Astrocyte (in vitro differentiated cells and primary cell): ENCODE results near the gene CALB2.

ENCODE experiments used
- EZH2 ChIP-seq: IDR thresholded peaks from 2 replicates; pipeline ENCODE4 v1.6.1; 2012; ENCODE audit warnings: mild to moderate bottlenecking, low read length, inconsistent platforms; ENCODE audit not compliant: insufficient read depth
- TF ChIP-seq, protein P1 (sequence below): IDR thresholded peaks from 2 replicates; pipeline ENCODE4 v1.5.1; 2011; ENCODE audit warnings: low read depth, mild to moderate bottlenecking, inconsistent platforms, low read length, moderate library complexity; ENCODE audit not compliant: insufficient read depth

DNA sequence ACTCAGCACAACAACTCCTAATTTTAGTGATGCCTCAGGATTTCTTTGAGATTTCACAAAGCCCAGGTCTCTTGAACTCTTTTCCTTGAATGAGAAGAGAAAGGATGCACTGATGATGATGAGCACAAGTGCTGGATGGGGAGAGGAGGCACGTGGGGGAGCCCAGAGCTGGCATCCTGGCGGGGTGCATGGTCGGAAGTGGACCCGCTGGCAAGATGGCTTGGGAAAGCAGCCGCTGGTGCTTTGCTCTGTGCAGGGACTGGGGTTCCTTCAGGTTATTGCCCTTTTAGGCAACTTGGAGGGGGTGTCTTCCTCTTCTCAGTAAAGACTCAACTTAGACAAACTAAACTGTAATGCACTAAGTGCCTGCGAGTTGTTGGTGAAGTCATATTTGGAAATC lies 22.3 kb downstream of the CALB2 start:
- TF ChIP-seq, protein P1, sequence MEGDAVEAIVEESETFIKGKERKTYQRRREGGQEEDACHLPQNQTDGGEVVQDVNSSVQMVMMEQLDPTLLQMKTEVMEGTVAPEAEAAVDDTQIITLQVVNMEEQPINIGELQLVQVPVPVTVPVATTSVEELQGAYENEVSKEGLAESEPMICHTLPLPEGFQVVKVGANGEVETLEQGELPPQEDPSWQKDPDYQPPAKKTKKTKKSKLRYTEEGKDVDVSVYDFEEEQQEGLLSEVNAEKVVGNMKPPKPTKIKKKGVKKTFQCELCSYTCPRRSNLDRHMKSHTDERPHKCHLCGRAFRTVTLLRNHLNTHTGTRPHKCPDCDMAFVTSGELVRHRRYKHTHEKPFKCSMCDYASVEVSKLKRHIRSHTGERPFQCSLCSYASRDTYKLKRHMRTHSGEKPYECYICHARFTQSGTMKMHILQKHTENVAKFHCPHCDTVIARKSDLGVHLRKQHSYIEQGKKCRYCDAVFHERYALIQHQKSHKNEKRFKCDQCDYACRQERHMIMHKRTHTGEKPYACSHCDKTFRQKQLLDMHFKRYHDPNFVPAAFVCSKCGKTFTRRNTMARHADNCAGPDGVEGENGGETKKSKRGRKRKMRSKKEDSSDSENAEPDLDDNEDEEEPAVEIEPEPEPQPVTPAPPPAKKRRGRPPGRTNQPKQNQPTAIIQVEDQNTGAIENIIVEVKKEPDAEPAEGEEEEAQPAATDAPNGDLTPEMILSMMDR = no peak
- no peak for TF ChIP-seq EZH2
